Fibroblast of lung (primary cell): ENCODE results near the gene SLC16A3. TPM values are rescaled to one million over a fixed set of nuclear protein-coding genes. Genes with fewer than 3 reads are reported as not detected.

ENCODE experiments used
- DNase-seq, 2 donors: peaks; one replicate each; pipeline versions ENCODE4 v3.0.0 to v3.0.0-alpha.2; 2010; ENCODE audit warnings: low read depth in 2 of 2
- H2AFZ ChIP-seq: 2 replicates; pipeline ENCODE4 v1.5.1; 2012; ENCODE audit warnings: low read length, control low read depth, inconsistent platforms
- H3K27ac ChIP-seq: 2 replicates; pipeline ENCODE4 v1.5.1; 2011; ENCODE audit warnings: low read length, control low read depth; ENCODE audit not compliant: insufficient read depth
- H3K27me3 ChIP-seq: 2 replicates; pipeline ENCODE4 v1.5.1; 2011; ENCODE audit warnings: mild to moderate bottlenecking, low read length; ENCODE audit not compliant: control insufficient read depth, insufficient read depth
- H3K36me3 ChIP-seq: 2 replicates; pipeline ENCODE4 v1.5.1; 2011; ENCODE audit warnings: low read length; ENCODE audit not compliant: control insufficient read depth, insufficient read depth
- H3K4me1 ChIP-seq: 2 replicates; pipeline ENCODE4 v1.5.1; 2011; ENCODE audit warnings: low read length; ENCODE audit not compliant: control insufficient read depth, insufficient read depth; ENCODE audit errors: extremely low read depth
- H3K4me2 ChIP-seq: 2 replicates; pipeline ENCODE4 v1.5.1; 2011; ENCODE audit warnings: low read length, control low read depth; ENCODE audit not compliant: insufficient read depth; ENCODE audit errors: extremely low read depth
- H3K4me3 ChIP-seq, 4 experiments: fragments of 200-600 bp in 1 of 4; sonication (generic) in 1 of 4; replicated peaks in 1 of 4; 2 replicates each; pipeline ENCODE4 v1.5.1; 2011 to 2016; ENCODE audit warnings: low read length in 4 of 4, low read depth in 3 of 4, mild to moderate bottlenecking in 3 of 4, control low read depth in 2 of 4, inconsistent platforms in 1 of 4, mixed read lengths in 1 of 4; ENCODE audit not compliant: insufficient read depth in 1 of 4; ENCODE audit errors: control extremely low read depth in 1 of 4
- H3K79me2 ChIP-seq: 2 replicates; pipeline ENCODE4 v1.5.1; 2012; ENCODE audit warnings: mild to moderate bottlenecking, low read length, inconsistent platforms; ENCODE audit not compliant: control insufficient read depth, insufficient read depth
- H3K9ac ChIP-seq: 2 replicates; pipeline ENCODE4 v1.5.1; 2011; ENCODE audit warnings: mild to moderate bottlenecking, low read length, control low read depth; ENCODE audit not compliant: insufficient read depth
- H3K9me3 ChIP-seq: 2 replicates; pipeline ENCODE4 v1.5.1; 2012; ENCODE audit warnings: low read depth, low read length; ENCODE audit not compliant: control insufficient read depth, insufficient read depth
- H4K20me1 ChIP-seq: 2 replicates; pipeline ENCODE4 v1.5.1; 2011; ENCODE audit warnings: low read length; ENCODE audit not compliant: control insufficient read depth, insufficient read depth; ENCODE audit errors: extremely low read depth
- EZH2 ChIP-seq: IDR thresholded peaks from 2 replicates; pipeline ENCODE4 v1.5.1; 2012; ENCODE audit warnings: low read length, control low read depth, mild to moderate bottlenecking; ENCODE audit errors: missing control alignments
- polyA plus RNA-seq, 2 donors: library from polyadenylated mRNA; depleted of rRNA in 1 of 2; stranded (reverse) in 1 of 2; unstranded in 1 of 2; fragments of >200 nt; gene quantifications; 2 replicates each; pipeline ENCODE4 v1.2.1, GENCODE V29; 2011 to 2012; ENCODE audit warnings: missing spikeins in 1 of 2
- total RNA-seq: library from RNA; depleted of rRNA; stranded (reverse); fragments of >200 nt; gene quantifications from 2 replicates; pipeline ENCODE4 v1.2.1, GENCODE V29; 2014
- TF ChIP-seq, protein P1 (sequence below), 2 donors: IDR thresholded peaks in 1 of 2; conservative IDR thresholded peaks in 1 of 2; 1 replicate in 1 of 2; 2 replicates in 1 of 2; pipeline ENCODE4 v1.5.1; 2011 to 2012; ENCODE audit warnings: low read length in 2 of 2, control low read depth in 1 of 2, inconsistent platforms in 1 of 2, low read depth in 1 of 2, mild to moderate bottlenecking in 1 of 2

The SLC16A3 gene
- total and polyA plus RNA-seq, 2 donors (not counting 1 experiment from before 2014, with no cell fraction given): 71.0 to 107 TPM

DNA sequence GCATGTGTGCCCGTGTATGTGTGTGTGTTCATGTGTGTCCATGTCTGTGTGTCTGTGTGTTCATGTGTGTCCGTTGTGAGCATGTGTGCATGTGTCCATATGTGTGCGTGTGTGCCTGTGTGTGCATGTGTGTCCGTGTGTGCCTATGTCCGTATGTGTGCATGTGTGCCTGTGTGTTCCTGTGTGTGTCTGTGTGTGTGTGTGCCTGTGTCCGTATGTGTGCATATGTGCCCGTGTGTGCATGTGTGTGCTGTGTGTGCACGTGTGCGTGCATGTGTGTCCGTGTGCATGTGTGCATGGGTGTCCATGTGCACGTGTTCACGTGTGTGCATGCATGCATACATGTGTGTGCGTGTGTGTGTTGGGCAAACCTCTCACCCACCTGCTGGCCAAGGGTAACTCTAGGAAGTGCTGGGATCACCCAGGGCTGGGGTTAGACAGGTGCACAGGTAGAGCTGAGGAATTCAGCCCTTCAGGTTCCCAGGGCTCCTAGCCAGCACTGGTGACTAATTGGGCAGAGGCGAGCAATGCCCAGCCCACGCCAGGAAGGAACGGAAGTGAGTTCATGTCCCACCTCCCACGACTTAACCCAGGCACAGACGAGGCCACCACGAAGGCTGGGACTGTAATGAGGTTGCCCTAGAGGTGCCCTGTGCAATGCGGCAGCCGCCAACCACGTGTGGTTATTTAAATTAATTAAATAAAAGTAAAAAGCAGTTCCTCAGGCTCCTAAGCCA, 52.8 kb downstream of the SLC16A3 start:
- no peaks in the 10 kb centered on the region for H3K27me3 ChIP-seq
- no peaks in the 10 kb centered on the region for H3K9me3 ChIP-seq
- no peak overlapping the region for H2AFZ ChIP-seq

DNA sequence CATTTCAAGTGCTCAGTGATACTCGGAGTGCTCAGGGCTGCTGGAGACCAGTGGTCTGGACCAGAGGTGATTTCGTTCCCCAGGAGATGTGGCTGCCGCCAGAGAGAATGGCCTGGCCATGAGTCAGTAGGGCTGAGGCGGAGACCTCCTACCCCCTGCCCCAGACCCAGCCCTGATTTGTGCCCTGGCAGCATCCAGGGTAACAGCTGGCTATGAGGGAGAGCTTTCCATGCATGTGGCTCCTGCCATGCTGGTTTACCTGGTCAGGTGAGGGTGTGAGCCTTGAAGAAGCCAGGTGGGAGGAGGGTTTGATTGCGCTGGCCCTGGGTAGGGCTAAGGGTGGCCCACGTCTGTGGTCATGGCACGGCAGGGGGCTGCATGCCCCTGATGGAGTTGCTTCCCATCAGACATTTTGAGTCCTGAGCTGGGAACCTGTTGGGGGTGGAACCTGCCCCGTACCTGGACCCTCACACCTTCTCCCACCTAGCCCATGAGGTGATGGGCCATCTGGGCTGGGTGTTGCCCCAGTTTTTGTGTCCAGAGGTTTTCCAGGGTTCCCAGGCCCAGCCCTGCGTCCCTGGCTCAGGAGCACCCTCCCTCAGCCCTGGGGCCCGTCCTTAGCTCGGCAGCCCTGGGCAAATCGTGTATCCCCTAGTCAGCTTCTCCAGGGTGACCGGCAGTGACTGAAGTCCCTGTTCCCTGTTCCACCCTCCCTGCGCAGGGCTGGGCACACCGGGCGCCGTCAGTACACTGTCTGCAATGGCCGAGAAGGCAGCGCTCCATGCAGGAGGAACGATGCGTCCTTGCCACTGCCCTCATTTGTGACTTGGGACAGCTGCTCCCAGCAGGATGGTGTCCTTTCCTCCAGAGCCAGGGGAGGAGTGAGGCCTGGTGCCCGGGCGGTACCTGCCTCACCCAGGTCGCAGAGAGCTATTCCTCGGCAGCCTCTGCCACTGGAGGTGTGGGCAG, 53.7 kb downstream of the SLC16A3 start:
- no peaks in the 10 kb centered on the region for H3K27me3 ChIP-seq
- peak overlapping the region; percentile 17 for H3K9ac ChIP-seq
- H2AFZ ChIP-seq: no peak overlapping the region
- no peaks in the 10 kb centered on the region for H4K20me1 ChIP-seq
- H3K4me3 ChIP-seq: no peak overlapping the region
- TF ChIP-seq EZH2: no peak
- TF ChIP-seq, protein P1, sequence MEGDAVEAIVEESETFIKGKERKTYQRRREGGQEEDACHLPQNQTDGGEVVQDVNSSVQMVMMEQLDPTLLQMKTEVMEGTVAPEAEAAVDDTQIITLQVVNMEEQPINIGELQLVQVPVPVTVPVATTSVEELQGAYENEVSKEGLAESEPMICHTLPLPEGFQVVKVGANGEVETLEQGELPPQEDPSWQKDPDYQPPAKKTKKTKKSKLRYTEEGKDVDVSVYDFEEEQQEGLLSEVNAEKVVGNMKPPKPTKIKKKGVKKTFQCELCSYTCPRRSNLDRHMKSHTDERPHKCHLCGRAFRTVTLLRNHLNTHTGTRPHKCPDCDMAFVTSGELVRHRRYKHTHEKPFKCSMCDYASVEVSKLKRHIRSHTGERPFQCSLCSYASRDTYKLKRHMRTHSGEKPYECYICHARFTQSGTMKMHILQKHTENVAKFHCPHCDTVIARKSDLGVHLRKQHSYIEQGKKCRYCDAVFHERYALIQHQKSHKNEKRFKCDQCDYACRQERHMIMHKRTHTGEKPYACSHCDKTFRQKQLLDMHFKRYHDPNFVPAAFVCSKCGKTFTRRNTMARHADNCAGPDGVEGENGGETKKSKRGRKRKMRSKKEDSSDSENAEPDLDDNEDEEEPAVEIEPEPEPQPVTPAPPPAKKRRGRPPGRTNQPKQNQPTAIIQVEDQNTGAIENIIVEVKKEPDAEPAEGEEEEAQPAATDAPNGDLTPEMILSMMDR (conservative IDR thresholded peaks at IDR 0.05 in 1 of 2, IDR thresholded peaks at IDR 0.05 in 1 of 2; ENCODE audit: low read depth in 1 of 2, low read length in 2 of 2): no peak
- H3K79me2 ChIP-seq: no peaks in the 10 kb centered on the region
- peaks cover 16% of the 10 kb centered on the region for H3K4me1 ChIP-seq
- H3K9me3 ChIP-seq: no peaks in the 10 kb centered on the region
- H3K4me2 ChIP-seq: no peak overlapping the region
- no peaks in the 10 kb centered on the region for H3K36me3 ChIP-seq
- H3K27ac ChIP-seq: no peak overlapping the region
- DNase-seq: peak in 1 of 2 donors; percentile 43

More for the DNA sequence above, 52.8 kb downstream of the SLC16A3 start:
- Histone ChIP-seq H3K79me2 (no peaks in the 10 kb centered on the region), H4K20me1 (no peaks in the 10 kb centered on the region), H3K27ac (no peak overlapping the region), H3K4me2 (no peak overlapping the region), H3K4me1 (peaks cover 11% of the 10 kb centered on the region), H3K9ac (no peak overlapping the region), H3K36me3 (no peaks in the 10 kb centered on the region), H3K4me3 (no peak overlapping the region)
- peak in 1 of 2 donors; percentile 47 for DNase-seq
- TF ChIP-seq EZH2: no peak
- TF ChIP-seq, protein P1 (conservative IDR thresholded peaks at IDR 0.05 in 1 of 2, IDR thresholded peaks at IDR 0.05 in 1 of 2; ENCODE audit: low read depth in 1 of 2, low read length in 2 of 2): no peak

DNA sequence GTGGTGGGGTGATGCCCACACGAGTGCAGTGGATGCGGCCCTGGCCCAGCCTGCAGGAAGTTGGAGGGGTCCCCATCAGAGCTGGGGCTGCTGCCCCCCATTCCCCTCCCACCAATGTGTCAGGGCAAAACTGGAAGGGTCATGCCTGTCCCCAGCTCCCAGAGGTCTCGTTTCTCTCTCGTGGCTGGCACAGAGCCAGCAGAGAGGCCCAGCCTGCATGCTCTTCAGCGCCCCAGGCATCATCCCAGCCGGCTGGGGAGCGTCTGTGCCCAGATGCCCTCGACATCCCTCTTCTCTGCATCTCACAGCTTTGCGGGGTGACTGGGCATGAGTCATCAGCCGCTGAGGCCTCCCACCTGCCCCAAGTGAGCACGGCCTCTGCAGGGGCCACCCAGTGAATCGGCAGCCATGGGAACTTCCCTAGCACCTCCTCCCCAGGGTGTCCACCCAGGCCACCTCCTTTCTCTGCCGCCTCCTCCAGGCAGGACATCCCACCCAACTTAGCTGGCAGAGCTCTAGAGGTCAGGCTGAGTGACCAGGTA, 54.4 kb downstream of the SLC16A3 start:
- TF ChIP-seq, protein P1 (conservative IDR thresholded peaks at IDR 0.05 in 1 of 2, IDR thresholded peaks at IDR 0.05 in 1 of 2; ENCODE audit: low read depth in 1 of 2, low read length in 2 of 2): no peak
- no peak for TF ChIP-seq EZH2

More for the DNA sequence above, 54.4 kb downstream of the SLC16A3 start:
- Histone ChIP-seq H3K4me1 (peaks cover 23% of the 10 kb centered on the region), H3K9me3 (no peaks in the 10 kb centered on the region), H3K36me3 (no peaks in the 10 kb centered on the region), H3K9ac (peak overlapping the region; percentile 17), H3K27ac (no peak overlapping the region), H3K27me3 (no peaks in the 10 kb centered on the region), H4K20me1 (no peaks in the 10 kb centered on the region), H3K4me3 (no peak overlapping the region), H3K79me2 (no peaks in the 10 kb centered on the region), H3K4me2 (no peak overlapping the region), H2AFZ (no peak overlapping the region)
- DNase-seq: peak; percentile 84 to 86
